Renal cortical epithelial cell (primary cell): Measurements from ENCODE around the gene DCAF8. TPM values are rescaled to one million over a fixed set of nuclear protein-coding genes. Genes with fewer than 3 reads are reported as not detected.
"Not testable (repeated sequence)": the region's sequence is repeated elsewhere in the genome, so short reads cannot be mapped to it uniquely, and the experiment has no call there.

Experiments used
- DNase-seq: peaks from one replicate; pipeline ENCODE4 v3.0.0-alpha.2; 2011; ENCODE audit warnings: low read depth
- total RNA-seq: library from RNA; depleted of rRNA; stranded (reverse); fragments of >200 nt; gene quantifications from 2 replicates; pipeline ENCODE4 v1.2.3, GENCODE V29; 2014

DCAF8 gene
- 69.8 and 107 TPM in 2 replicates for total RNA-seq

DNA sequence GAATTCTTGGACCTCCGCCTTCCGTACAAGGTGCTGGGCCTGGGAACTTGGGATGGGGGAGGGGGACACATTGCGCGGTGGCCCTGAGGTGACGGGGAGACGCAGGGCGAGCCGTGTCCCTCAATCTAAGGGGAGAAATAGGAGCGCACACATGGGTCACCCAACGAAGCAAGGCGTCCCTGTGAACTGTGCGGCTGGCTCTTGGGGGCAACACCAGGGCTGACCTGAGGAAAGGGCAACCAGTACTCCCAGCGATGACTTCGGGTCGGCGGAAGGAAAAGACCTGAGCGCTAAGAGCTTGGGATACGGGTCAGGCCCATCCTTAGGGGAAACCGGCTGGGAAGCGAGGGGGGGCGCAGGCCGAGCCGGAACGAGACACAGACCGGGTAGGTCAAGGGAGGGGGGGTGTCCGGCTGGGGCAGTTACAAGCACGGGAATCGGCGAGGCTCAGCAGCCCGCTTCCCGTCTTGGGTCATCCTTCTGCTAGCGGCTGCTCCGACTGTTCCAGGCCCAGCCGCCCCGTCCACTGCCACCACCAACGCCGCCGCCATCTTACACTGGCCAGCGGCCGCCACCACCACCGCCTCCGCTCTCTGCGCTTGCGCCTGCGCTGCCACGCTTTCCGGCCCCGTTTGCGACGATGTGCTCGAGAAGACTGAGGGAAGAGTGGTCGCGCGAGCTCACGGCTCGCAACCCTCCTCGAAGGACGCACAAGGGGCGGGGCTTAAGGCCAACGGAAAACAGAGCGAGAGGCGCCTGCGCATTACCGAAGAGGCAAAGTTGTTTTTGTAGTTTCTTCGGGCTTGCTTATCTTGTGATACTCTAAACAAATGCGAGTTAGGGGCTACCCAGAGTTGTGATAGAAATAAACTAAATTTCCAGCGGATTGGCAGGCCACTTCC, at the start of gene DCAF8:
TSS of gene DCAF8 (minus strand) at position 657 of the 902 bp plus-strand sequence. CDS start 18,541 bp downstream, outside the sequence.
- DNase-seq, result peak; percentile 94

- no peak for DNase-seq
These were observed 47.2 kb upstream of the DCAF8 start for GRCh38 chr1:160309571-160309970.

DNA sequence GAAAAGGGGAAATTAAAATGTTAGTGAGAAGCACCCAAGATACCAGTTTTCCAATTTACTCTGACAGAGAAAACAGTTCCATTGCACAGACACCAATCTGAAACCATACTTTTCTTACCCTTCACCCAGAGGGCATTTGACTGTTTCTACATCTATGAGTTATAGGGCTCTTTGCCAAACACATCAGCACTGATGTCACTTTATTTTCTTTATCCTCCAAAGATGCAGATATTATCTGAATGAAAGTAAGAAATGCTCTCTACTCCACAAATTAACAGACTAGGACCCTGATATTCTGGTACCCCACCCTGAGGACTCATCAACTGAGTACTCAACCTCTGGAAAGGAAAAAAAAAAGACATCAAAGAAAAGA, 46.8 kb upstream of the DCAF8 start:
- DNase-seq, result no peak

DNA sequence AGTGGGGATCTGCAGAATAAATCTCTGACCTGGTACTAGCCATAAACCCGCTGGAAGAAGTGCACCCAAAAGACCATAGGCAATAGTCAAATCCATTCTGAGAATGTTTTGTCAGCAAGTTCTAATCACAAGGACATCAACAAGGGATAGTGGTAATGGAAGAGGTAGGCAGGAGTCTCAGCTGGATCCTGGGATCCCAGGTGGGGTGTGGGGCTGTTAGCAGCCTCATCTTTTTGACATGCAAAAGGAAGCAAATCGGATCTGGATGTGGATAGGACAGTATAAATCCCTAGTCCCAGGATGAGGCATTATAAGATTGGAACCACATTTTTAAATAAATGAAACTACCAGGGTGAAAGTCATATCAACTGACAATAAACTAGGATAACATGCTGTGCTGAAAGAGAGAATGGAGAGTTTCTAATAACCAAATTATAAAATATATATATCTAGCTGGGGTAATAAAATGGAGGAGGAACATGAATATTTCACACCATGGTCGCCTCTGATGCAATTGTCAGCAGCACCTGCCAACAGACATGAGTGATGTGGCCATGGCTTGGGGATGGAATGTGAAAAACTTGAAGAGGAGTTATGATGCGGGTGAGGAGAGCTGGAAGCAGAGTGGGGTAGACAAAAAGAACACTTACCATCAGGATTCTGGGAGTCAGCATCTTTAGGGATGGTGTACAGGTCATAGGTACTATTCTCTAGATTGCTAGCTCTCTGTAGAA, 46.3 kb upstream of the DCAF8 start:
- no peak for DNase-seq

- DNase-seq, result no peak
These were observed 44.9 kb upstream of the DCAF8 start for GRCh38 chr1:160307118-160307791.

GRCh38 chr1:160300173-160300572, 37.8 kb upstream of the DCAF8 start:
- DNase-seq, result no peak

GRCh38 chr1:160296036-160296435, 33.7 kb upstream of the DCAF8 start:
- no peak for DNase-seq

GRCh38 chr1:160293020-160293968, 30.9 kb upstream of the DCAF8 start:
- no peak for DNase-seq

- peak; percentile 77 for DNase-seq
These were observed 29.2 kb upstream of the DCAF8 start for GRCh38 chr1:160291248-160292220.

DNA sequence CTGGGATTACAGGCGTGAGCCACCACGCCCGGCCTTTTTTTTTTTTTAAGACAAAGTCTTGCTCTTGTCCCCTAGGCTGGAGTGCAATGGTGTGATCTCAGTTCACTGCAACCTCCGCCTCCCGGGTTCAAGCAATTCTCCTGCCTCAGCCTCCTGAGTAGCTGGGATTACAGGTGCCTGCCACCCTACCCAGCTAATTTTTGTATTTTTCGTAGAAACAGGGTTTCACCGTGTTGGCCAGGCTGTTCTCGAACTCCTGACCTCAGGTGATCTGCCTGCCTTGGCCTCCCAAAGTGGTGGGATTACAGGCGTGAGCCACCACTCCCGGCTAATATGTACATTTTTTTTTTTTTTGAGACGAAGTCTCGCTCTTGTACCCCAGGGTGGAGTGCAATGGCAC, 25.4 kb upstream of the DCAF8 start:
- not testable (repeated sequence) for DNase-seq

DNA sequence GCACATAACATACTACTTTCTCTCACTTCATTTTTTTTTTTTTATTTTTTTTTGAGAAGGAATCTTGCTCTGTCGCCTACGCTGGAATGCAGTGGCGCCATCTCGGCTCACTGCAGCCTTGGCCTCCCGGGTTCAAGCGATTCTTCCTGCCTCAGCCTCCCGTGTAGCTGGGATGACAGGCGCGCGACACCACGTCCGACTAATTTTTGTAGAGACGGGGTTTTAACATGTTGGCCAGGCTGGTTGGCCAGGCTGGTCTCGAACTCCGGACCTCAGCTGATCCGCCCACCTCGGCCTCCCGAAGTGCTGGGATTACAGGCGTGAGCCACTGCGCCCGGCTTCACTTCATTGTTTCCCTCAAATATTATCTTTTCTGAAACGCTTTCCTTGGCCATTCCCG, 23.2 kb upstream of the DCAF8 start:
- no peak for DNase-seq

DNA sequence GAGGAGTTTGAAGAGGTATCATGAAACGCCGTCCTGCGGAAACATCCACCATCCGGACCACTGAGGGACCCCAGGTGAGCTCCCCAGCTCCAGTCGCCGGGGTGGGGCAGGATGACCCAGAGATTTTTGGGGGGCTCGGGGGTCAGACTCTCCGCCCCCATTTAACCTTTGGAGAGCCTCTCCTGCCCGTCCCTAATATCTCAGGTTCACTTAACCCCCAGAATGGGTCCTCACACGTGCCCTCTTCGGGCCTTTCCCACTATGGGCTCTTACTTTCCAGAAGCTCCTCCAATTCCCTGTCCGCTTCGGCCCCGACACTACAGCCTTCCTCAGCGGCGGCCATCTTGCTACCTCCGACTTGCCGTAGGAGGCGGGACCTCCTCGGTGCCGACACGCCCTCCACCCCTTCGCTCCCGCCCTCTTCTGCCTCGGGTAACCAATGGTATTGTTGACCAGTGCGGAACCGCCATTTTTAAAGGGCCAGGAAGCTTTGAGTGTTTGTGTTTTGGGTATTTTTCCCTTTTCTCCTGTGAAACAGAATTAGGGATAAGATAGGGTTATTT, 22.5 kb upstream of the DCAF8 start, which contains the start of gene PEX19:
TSS of gene PEX19 (minus strand) at position 352 of the 563 bp plus-strand sequence. CDS start at position 343, 9 bp downstream.
- DNase-seq, result peak; percentile 82

DNA sequence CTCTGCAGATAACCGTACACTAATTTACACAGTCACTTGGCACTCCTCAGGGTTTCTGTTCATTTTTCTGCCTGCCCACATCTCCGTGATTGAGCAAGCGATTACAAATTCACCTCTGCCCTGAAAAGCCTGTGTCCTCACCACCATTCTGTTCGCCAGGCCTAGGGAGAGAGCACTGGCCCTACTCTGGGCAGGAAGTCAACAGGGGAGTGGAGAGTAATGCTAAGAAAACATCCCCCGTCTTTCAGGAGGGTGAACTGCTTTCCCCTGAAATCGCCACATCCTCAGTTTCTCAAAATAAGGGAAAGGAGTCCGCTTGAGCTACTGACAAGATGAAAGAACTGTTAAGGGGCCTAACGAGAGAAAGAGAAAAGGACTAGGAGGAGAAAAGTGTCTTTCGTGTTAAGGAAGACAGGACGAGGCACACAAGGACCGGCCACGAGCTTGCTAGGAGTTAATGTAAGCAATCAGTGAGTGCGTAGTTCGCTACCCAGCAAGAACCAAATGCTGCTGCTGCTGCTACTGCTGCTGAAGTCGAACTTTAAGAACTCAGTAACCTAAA, 22.0 kb upstream of the DCAF8 start:
- peak; percentile 82 for DNase-seq

- DNase-seq, result no peak
These were observed 20.5 kb upstream of the DCAF8 start for GRCh38 chr1:160282807-160283206.

GRCh38 chr1:160277987-160278386, 15.6 kb upstream of the DCAF8 start:
- no peak for DNase-seq

DNA sequence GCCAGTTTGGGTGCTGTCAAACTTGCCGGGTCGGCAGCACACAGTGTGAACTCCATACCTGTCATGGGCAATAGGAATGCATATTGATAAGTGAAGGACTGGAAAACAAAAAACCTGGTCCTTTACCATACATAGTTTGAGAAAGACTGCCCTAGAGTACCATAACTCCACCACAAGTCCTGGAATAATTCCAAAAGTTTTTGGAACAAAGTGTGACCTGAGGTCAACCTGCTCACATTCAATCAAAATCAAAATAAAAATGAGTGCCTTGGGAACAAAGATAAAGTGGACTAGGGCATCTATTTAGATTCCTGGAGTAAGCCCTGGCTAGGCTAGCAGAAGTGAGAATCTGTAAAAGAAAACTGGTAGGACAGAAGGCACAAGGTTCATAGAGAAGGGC, 15.0 kb upstream of the DCAF8 start:
- DNase-seq, result no peak

GRCh38 chr1:160271025-160271424, 8.7 kb upstream of the DCAF8 start:
- DNase-seq, result no peak

DNA sequence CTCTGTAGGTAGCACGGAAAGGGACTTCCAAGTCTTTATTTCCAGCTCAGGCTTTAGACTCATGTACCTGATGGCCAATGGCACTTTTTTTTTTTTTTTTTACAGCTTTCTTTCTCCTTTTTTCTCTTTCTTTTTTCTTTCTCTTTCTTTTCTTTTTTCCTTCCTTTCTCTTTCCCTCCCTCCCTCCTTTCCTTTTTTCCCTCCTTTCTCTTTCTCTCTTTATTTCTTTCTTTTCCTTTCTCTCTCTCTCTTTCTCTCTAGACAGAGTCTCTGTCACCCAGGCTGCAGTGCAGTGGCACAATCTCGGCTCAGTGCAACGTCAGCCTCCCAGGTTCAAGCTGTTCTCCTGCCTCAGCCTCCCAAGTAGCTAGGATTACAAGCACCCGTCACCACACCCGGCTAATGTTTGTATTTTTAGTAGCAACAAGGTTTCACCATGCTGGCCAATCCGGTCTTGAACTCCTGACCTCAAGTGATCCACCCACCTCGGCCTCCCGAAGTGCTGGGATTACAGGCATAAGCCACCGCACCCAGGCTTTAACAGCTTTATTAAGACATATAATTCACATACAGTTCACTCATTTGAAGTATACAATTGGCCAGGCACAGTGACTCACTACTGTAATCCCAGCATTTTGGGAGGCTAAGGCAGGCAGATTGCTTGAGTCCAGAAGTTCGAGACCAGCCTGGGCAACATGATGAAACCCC, 5.1 kb upstream of the DCAF8 start:
- no peak for DNase-seq
